Measurements from ENCODE around the gene TMEM17.

Gene TMEM17

DNA sequence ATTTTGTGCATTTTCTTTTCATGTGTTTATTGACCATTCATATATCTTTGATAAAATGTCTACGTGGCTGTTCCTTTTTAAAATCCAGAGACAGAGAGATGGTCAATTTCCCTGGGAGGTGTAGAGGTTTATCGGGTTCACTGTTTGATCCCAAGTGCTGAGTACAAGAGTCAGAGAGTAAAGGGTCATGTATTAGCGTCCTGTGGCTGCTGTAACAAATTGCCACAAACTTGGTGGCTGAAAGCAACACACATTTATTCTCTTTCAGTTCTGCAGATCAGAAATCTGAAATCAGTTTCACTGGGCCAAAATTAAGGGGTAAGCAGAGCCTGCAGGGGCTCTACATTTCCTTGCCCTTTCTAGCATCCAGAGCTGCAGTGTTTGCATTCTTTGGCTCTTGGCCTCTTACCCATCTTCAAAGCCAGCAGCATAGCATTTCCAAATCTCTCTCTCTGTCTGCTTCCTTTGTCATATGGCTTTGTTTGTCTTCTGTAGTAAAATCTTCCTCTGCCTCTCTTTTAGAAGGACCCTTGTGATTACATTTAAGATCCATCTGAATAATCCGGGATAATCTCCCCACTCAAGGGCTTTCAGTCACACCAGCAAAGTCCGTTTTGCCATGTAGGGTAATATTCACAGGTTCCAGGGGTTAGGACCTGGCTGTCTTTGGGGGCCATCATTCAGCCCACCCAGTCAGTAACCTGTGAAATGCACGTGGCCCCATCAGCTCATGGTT is 49.9 kb downstream of the TMEM17 start:
- no peak overlapping the region for H3K4me3 ChIP-seq (ENCODE audit: low read depth, low read length)
- TF ChIP-seq, protein P1, sequence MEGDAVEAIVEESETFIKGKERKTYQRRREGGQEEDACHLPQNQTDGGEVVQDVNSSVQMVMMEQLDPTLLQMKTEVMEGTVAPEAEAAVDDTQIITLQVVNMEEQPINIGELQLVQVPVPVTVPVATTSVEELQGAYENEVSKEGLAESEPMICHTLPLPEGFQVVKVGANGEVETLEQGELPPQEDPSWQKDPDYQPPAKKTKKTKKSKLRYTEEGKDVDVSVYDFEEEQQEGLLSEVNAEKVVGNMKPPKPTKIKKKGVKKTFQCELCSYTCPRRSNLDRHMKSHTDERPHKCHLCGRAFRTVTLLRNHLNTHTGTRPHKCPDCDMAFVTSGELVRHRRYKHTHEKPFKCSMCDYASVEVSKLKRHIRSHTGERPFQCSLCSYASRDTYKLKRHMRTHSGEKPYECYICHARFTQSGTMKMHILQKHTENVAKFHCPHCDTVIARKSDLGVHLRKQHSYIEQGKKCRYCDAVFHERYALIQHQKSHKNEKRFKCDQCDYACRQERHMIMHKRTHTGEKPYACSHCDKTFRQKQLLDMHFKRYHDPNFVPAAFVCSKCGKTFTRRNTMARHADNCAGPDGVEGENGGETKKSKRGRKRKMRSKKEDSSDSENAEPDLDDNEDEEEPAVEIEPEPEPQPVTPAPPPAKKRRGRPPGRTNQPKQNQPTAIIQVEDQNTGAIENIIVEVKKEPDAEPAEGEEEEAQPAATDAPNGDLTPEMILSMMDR (IDR thresholded peaks at IDR 0.05; ENCODE audit: borderline replicate concordance, insufficient read depth, low read depth, low read length) = no peak

DNA sequence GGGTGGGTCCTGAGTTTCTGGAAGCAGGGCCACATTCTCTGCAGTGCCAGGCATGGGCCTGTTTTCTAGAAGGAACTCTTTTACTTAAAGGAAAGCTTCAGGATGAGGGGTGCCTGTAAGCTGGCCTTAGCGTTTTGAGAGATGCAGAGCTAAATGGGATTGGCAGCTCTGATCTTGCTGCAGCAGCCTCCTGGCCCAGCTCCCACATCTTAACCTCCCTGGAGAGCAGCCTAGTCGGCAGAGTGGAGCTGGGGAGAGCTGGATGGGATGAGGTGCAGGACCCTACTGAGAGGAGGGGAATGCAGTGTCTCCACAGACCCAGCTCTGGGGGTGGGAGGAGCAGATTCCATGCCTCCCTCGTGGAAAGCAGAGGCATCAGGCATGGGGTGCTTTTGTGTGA is 52.0 kb downstream of the TMEM17 start:
- TF ChIP-seq, protein P1 (IDR thresholded peaks at IDR 0.05; ENCODE audit: borderline replicate concordance, insufficient read depth, low read depth, low read length) = no peak
- no peak overlapping the region for H3K4me3 ChIP-seq (ENCODE audit: low read depth, low read length)

DNA sequence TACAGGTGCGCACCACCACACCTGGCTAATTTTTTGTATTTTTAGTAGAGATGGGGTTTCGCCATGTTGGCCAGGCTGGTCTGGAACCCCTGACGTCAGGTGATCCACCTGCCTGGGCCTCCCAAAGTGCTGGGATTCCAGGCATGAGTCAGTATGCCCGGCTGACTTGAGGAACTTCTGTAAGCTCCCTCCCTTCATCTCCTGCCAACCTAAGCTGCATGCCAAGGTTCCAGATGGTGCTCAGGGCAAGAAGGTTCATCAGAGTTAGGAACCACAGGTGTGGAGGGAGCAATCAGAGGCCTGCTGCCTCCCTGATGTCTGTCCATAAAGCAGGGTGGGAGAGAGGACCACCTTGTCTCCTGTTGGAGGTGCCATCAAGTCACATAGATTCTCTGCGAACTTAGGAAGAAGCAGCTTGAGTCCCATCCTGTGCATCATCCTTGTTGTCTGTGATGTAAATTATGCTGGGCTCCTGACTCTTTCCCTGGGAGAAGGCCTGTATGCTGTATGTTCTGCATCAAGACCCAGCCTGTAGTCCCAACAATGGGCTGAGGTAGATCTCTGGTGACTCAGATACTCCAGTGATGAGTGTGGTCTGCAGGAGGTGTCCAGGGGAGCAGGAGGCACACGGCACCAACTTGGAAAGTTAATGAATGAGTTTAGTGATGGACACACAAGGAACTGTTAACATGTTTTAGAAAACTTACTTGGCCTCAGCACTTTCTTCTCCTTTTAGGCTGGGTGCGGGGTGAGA is 53.1 kb downstream of the TMEM17 start:
- H3K4me3 ChIP-seq (ENCODE audit: low read depth, low read length) = no peak overlapping the region
- TF ChIP-seq, protein P1 (IDR thresholded peaks at IDR 0.05; ENCODE audit: borderline replicate concordance, insufficient read depth, low read depth, low read length) = no peak

DNA sequence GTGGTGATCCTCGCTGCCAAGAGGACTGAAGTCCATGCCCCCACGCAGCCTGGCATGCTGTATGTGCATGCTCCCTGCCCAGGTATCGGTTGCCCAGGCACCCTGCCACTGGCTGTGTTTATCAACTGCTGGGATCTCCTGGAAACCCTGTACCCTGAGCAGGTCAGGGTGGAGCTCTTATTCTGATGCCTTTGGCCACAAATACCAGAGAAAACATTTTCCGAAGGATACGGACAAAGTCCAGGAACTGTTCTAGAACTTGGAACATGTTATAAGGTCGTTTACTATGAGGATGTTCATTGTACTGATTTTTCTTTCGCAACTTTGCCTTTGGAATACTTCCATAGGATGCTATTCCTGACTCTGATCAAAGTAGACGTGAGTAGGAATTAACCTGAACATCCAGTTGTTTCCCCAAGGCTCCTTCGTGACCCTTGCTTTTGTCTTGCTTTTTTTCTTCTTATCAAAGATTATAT is 55.2 kb downstream of the TMEM17 start:
- TF ChIP-seq, protein P1 (IDR thresholded peaks at IDR 0.05; ENCODE audit: borderline replicate concordance, insufficient read depth, low read depth, low read length) = no peak

More for the DNA sequence above, 55.2 kb downstream of the TMEM17 start:
- no peak overlapping the region for H3K4me3 ChIP-seq (ENCODE audit: low read depth, low read length)
